ENCODE measurements around the gene COMT.

GRCh38 chr22:19990609-19991394 is 49.2 kb downstream of the COMT start:
- TF ChIP-seq CTCF (IDR thresholded peaks at IDR 0.05; ENCODE audit: insufficient read depth, low read length): no peak
- TF ChIP-seq SPI1 (IDR thresholded peaks at IDR 0.05; ENCODE audit: borderline replicate concordance, low read depth): no peak

Data from HL-60 (cell line).